HG03521 (cell line): Measurements from ENCODE around the gene MITF.

Source experiments
- ATAC-seq: cut with Tn5 transposase; IDR thresholded peaks from one replicate; pipeline ENCODE4 v1.9.1; 2021; ENCODE audit warnings: mild to moderate bottlenecking, moderate library complexity; ENCODE audit not compliant: unreplicated experiment

MITF gene

DNA sequence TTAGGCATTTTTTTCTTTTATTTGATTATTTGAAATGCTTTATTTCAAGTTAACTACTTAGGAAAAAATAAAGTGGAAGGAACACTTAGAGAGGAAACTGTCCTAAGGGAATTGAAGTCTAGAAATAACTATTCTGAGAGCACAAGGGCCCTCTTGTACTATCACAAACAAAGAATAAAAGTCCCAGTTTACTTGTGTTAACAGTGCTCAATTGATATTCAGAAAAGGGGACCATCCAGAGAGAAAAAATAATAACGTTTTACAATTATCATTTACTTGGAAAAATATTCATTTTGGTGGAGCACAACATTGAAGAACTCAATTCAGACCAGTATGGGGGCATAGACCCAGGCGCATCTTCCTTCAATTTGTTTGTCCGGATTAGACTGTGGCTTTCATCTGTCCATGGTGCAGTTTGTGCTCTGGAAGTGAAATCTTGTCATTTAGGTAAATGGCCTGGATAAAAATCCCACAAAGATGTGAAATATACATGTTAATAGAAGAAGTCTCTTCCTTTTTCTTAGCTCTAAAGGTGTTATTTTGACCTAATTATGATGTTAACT, 205.7 kb downstream of the MITF start:
- ATAC-seq, result no peak

DNA sequence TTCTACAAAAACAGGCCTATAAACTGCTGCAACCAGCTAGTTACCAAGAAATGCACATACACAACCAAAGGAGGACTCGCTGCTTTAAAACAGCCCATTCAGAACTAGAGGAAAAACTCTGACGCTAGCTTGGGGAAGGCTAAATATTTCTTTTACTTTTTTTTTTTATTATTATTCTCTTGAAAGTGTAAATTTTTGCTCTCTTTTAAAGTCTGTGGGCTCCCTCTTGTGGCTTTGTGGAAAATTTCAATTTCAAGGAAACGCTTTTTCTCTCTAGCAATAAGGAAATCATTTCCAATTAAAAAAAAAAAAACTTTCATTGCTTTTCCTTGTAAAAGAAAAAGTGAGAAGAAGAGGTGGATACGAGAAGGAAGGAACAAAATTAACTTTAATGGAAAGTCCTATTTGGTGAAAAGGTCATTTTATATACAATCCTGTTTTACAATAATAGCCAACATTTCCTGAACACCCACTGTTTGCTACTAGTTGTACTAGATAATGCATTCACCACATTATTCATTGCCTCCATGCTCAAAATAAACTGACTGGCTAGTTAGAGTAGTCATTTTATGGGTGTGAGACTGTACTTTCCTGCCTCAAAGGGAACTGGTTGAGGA, 209.1 kb downstream of the MITF start:
- ATAC-seq, result no peak

DNA sequence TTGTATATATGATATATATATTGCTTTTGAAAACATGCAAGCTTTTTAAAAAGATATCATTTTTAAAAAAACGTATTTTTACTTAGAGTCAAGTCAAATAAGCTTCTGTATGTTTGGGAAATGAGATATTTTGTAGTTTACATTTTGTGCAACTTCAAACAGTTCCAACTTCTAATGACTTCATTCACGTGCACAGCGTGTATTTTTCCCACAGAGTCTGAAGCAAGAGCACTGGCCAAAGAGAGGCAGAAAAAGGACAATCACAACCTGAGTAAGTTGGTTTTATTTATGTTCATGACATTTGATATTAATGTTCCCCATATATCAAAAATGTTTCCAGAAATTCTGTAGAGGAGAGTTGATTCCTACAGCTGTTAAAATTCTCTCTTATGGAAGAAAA, 212.4 kb downstream of the MITF start:
- ATAC-seq, result no peak

DNA sequence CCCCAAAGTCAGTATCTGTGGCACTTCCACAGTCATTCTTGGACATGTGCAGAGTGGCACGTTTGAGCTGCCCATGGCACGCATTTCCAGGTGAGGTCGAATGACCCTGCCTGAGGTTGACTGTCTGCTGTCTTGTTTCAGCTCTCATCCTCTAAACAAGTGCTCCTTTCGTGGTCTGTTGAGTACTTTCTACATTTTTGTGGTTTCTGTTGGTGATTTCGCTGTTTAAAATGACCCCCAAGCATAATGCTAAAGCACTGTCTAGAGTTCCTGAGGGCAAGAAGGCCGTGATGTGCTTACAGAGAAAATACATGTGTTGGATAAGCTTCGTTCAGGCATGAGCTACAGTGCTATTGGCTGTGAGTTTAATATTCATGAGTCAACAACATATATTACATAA, 220.3 kb downstream of the MITF start:
- ATAC-seq, result no peak

DNA sequence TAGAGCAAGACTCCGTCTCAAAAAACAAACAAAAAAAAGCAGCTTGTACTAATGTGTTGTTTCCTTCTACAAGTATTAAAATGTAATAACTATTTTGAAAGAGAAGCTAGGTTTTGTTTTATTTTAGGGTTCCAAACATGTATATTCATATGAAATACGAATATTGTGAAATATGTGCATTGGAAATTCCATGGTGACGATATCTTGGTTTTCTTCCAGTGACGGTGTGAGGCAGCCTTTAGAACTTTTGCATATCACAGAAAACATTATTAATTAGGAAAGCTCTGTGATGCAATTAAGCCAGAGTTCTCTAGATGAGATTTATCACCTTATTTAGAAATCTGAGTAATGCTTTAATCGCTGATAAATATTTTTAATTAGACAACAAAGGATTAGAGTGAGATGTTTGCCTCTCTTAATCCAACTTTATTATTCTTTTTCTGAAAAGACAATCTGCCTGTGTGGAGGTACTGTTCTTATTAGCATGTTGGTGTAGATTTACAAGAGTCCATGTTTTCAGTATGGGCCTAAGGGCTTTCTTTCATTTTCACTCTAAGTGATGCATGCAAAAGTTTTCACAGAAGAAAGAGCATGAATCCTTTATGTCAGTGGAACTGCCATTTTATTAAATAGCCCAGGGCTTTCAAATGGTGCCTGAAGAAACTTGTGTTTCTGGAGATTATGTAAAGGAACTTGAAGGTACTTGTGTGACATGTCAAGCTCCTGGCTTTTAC, 222.6 kb downstream of the MITF start:
- ATAC-seq, result no peak

DNA sequence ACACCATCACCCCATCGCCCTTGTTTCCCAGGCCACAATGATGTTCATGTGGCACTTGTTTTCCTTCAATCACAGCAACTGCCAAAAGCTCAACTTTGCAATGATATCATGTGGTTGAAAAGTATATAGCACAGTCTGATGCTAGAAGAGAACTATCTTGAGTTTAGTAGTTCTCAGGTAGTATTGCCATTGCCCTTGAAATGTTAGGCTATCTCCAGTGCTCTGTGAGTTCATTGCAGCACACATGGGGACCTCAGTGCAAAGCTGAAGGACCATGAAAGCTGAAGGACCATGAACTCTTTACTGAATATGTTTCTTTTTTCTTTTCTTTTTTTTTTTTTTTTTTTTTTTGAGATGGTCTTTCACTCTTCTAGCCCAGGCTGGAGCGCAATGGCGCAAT, 224.4 kb downstream of the MITF start:
- ATAC-seq, result no peak

DNA sequence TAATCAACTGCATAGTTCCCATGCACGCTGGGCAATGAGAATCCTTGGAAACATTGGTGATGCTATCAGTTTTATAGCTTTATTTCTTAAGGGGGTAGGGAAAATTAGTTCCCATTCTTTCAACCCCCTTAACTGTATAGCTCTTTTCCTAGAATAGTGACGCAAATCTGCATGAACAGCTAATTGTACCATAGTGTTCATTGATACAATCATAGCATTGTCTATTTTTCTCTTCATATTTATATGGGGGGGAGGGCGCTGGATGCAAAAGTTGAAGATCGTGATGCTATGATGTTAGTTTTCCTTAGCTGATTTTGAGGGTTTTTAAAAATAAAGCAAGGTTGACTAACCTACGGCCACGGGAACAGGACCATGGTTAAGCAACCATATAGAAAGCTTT, 227.9 kb downstream of the MITF start:
- no peak for ATAC-seq

DNA sequence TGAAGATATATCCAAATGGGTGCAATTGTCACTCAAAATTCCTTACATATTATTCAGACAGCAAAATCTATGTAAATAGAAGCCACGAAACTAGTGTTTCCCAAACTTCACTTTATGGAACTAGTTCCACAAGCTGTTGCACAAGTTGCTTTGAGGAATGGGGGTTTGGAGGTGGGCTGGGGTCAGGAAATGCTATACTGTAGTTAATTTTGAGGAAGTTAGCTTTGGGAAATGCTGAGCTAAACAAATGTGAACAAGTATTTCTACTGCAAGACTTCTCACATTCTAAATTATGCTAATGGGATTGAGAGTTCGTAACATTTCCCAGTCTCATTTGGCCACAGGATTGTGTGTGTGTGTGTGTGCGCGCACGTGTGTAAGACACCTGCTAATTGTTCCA, 231.6 kb downstream of the MITF start:
- no peak for ATAC-seq

DNA sequence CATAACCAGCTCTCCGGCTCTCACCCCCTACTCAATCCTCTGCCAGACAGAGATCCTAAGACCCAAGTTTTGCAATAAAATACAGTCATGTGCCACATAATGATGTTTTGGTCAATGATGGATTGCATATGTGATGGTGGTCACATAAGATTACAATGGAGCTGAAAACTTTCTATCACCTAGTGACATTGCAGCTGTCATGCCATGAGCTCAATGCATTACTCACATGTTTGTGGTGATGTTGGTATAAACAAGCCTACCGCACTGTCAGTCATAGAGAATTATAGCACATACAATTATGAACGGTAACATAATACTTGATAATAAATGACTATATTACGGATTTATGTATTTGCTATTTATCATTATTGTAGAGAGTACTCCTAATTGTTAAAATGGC, 233.4 kb downstream of the MITF start:
- ATAC-seq, result no peak

DNA sequence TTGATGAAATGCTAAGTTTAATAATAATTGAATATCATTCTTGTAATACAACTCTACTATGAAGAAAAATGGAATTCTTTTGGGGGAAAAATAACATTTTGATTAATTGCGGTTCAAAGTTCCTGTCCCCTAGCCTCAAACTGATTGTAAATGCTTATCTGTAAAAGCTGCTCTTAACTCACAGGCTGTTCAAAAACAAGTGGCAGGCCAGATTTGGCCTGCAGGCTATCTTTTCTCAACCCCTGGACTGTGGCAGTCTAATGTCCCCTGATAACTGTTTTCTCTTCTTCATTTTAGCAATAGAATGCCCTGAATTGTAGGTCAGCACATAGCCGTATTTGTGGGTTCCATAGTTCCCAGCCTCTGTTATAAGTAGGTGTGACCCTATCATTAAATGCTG, 236.8 kb downstream of the MITF start:
- no peak for ATAC-seq

- no peak for ATAC-seq
Measured at GRCh38 chr3:69983546-69984265, 244.4 kb downstream of the MITF start.

DNA sequence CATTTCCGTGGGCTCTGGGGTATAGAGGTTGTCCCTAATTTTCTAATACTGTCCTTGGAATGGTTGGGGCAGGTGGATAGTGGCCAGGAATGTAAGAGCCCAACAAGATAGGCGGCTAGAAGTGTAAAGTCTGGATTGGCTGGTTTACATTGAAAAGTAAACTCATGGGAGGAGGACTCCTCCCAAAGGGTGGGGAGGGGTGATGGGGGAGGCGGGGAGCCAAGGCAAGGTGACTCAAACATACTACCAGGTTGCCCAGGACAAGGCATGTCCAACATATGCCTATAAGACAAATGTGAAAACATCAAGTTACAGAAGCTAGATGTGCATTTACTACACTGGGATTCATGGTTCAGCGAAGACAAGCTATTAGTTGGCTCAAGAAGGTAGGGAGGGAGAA, 246.0 kb downstream of the MITF start:
- ATAC-seq, result no peak

- ATAC-seq, result no peak
Measured at GRCh38 chr3:69986419-69986818, 247.2 kb downstream of the MITF start.

GRCh38 chr3:69987833-69988232, 248.6 kb downstream of the MITF start:
- ATAC-seq, result no peak

DNA sequence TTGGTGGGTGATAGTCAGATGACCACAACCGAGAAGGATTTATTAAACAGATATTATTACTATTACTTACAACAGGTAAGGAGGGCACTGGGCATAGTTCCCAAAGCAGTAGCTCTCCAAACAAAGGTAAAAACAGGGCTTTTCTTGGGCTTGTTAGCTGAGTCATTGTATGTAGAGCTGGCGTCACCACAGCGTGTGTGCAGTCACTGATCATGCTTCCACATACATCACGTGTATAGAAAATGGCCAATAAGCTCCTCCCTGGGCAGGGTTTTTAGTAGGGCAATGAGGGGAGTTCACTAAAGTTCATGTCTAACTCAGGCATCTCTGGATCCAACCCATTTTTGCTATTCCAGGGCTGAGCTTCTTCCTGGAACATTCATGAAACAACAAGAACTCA, 254.5 kb downstream of the MITF start:
- no peak for ATAC-seq

GRCh38 chr3:69994919-69995318, 255.7 kb downstream of the MITF start:
- ATAC-seq, result no peak

DNA sequence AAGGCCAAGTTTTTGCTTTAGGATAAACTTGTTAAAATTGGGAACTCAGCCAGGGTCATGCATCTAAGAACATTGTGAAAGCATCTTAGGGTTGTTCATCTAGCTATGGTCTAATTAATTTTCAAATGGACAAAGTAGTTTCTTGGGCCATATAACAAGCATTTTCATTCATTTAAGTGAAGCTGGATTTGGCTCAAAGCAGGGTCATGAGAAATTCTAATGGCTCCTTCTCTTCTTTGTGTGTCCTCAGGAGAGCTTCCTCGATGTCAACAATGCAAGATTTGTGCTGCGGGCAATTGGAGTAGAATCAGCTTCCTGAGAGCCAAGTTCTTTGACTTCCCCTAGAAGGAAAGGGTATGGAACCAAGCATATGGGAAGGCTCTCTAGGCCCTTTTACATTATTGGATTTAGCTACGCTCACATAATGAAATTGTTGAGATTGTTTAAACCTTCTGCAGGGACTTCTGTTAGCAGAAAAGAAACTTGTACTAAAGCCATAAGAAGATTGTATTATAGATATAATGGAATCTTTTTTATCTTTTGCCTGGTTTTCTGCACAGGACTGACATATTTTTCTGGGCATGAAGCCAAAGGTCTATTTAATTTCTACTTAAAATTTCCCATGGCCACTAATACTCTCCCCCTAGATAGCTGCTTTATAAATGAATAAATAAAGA, 258.5 kb downstream of the MITF start:
- no peak for ATAC-seq

DNA sequence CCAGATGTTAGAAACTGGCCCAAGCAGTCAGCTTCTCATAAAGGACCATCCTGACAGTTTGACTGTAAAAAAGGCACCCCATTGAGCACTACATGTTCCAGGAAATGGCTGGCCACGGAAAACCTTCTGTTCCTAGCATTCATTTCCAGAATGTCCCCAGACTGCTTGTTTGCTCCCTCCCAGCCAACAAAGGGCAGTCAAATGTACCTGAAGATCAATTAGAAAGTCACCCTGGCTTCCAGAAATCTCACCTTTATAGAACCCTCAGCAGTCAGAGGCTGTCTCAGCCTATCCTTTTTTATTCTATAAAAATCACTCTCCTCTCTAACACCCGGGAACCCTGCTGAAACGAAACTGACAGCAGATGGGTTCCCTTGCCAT, 259.5 kb downstream of the MITF start:
- no peak for ATAC-seq

DNA sequence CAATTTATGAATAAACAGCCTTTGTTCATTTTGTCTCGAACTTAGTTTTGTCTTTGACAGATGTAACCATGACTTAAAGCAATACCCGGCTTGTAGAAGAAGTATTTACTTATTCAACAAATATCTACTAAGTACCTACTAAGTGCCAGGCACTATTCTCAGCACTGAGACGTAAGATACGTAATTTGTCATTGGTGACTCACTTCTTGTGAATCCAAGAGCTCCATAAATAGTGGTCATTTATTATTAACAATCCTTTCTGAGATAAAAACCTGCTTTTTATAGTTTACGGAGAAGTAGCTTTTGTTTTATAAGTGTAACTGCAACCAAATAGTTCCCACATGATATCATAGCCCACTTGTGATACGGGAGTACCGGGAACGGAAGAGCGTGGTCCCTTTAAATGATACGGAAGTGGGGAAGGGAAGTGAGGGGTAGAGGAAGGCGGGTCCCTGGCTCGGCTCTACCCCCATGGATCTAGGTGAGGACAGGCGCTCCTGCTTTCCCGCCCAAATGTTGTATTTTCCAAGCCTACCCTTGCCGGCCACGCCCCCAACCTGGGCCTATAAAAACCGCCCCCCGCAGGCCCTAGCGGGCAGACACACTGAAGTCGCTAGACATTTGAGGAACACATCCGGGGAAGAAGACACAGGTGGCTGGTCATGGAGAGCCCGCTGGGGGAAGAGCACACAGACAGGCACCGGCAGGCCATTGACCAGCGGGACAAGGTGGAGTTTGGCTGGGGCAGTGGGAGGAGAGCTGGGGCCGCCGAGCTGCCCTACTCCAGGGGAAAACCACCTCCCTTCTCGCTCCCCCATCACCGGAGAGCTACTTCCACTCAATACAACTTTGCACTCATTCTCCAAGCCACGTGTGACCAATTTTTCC, 260.1 kb downstream of the MITF start, which contains the start of gene SAMMSON:
Gene SAMMSON (plus strand): TSS at position 594 of the 888 bp plus-strand sequence.
- no peak for ATAC-seq

DNA sequence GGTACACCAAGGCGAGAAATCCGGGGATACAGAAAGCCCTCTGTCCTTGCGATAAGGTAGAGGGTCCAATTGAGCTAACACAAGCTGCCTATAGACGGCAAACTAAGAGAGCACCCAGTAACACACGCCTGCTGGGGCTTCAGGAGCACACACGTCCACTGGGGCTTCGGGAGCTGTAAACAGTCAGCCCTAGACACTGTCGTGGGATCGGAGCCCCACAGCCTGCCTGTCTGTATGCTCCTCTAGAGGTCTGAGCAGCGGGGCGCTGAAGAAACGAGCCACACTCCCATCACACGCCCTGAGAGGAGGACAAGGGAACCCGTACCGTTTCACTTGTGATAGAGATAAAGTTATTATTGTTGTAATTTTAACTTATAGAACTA, 260.8 kb downstream of the MITF start:
- no peak for ATAC-seq
